HEK293 (cell line): ENCODE data around the gene CLIC4.

Source experiments
- CTCF ChIA-PET: fragments of 350-600 bp; formaldehyde crosslinking; extraction: SDS; loops from one replicate; lab custom pipeline; 2021; ENCODE audit warnings: antibody characterized with exemption; lab: Yijun Ruan, JAX
- POLR2A ChIA-PET: fragments of 300-600 bp; formaldehyde crosslinking; extraction: SDS; loops from one replicate; lab custom pipeline; 2020; ENCODE audit warnings: antibody characterized with exemption, inconsistent platforms; lab: Yijun Ruan, JAX
- H3K27ac ChIP-seq: fragments of 200-500 bp; sonication (Bioruptor generic); 2 replicates; pipeline ENCODE4 v1.5.1; 2014; ENCODE audit warnings: low read depth, low read length, control low read depth, inconsistent platforms; ENCODE audit errors: extremely low read depth
- H3K36me3 ChIP-seq, 2 experiments: fragments of 200-500 bp in 1 of 2; sonication (Bioruptor generic) in 1 of 2; 1 replicate in 1 of 2; 2 replicates in 1 of 2; pipeline ENCODE4 v1.5.1; 2014 to 2017; ENCODE audit warnings: inconsistent platforms in 2 of 2, low read length in 2 of 2; ENCODE audit not compliant: control insufficient read depth in 2 of 2, insufficient read depth in 1 of 2
- H3K4me1 ChIP-seq: fragments of 200-500 bp; sonication (Bioruptor generic); 2 replicates; pipeline ENCODE4 v1.5.1; 2014; ENCODE audit warnings: mild to moderate bottlenecking, low read length, inconsistent platforms; ENCODE audit not compliant: control insufficient read depth, insufficient read depth
- H3K4me3 ChIP-seq: 2 replicates; pipeline ENCODE4 v1.5.1; 2011; ENCODE audit warnings: low read depth, mild to moderate bottlenecking, control low read depth, low read length, moderate library complexity
- H3K9me3 ChIP-seq: fragments of 200-500 bp; sonication (Bioruptor generic); 2 replicates; pipeline ENCODE4 v1.5.1; 2014; ENCODE audit warnings: low read depth, low read length, inconsistent platforms; ENCODE audit not compliant: control insufficient read depth, insufficient read depth
- FEZF1 ChIP-seq: fragments of 450-650 bp; formaldehyde crosslinking; IDR thresholded peaks from 2 replicates; pipeline ENCODE4 v1.5.1; 2016; ENCODE audit warnings: missing biosample characterization, missing genetic modification characterization
- GLIS2 ChIP-seq: fragments of 450-650 bp; formaldehyde crosslinking; IDR thresholded peaks from 2 replicates; pipeline ENCODE4 v1.5.1; 2016; ENCODE audit warnings: missing biosample characterization, missing genetic modification characterization
- IKZF3 ChIP-seq: fragments of 450-650 bp; IDR thresholded peaks from 2 replicates; pipeline ENCODE4 v1.5.0; 2018; ENCODE audit warnings: missing biosample characterization, mild to moderate bottlenecking, missing genetic modification characterization, moderate library complexity
- KLF10 ChIP-seq: fragments of 450-650 bp; IDR thresholded peaks from 2 replicates; pipeline ENCODE4 v1.5.1; 2018; ENCODE audit warnings: missing biosample characterization, mild to moderate bottlenecking, missing genetic modification characterization
- OSR2 ChIP-seq: fragments of 450-650 bp; formaldehyde crosslinking; IDR thresholded peaks from 2 replicates; pipeline ENCODE4 v1.5.1; 2016; ENCODE audit warnings: missing biosample characterization, missing genetic modification characterization
- SALL2 ChIP-seq: fragments of 450-650 bp; formaldehyde crosslinking; IDR thresholded peaks from 2 replicates; pipeline ENCODE4 v1.5.0; 2017; ENCODE audit warnings: missing biosample characterization, mild to moderate bottlenecking, missing genetic modification characterization, borderline replicate concordance
- SP7 ChIP-seq: fragments of 450-650 bp; formaldehyde crosslinking; IDR thresholded peaks from 2 replicates; pipeline ENCODE4 v1.5.1; 2016; ENCODE audit warnings: missing biosample characterization, missing genetic modification characterization
- ZNF112 ChIP-seq: fragments of 450-650 bp; formaldehyde crosslinking; IDR thresholded peaks from 2 replicates; pipeline ENCODE4 v1.5.0; 2017; ENCODE audit warnings: missing biosample characterization, missing genetic modification characterization
- ZNF132 ChIP-seq: fragments of 450-650 bp; formaldehyde crosslinking; IDR thresholded peaks from 2 replicates; pipeline ENCODE4 v1.5.1; 2017; ENCODE audit warnings: missing biosample characterization, missing genetic modification characterization, borderline replicate concordance
- ZNF175 ChIP-seq: fragments of 450-650 bp; formaldehyde crosslinking; IDR thresholded peaks from 2 replicates; pipeline ENCODE4 v1.5.1; 2016; ENCODE audit warnings: missing biosample characterization, missing genetic modification characterization
- ZNF214 ChIP-seq: fragments of 450-650 bp; formaldehyde crosslinking; IDR thresholded peaks from 2 replicates; pipeline ENCODE4 v1.5.1; 2017; ENCODE audit warnings: missing biosample characterization, mild to moderate bottlenecking, missing genetic modification characterization, borderline replicate concordance
- ZNF239 ChIP-seq: fragments of 450-650 bp; formaldehyde crosslinking; IDR thresholded peaks from 2 replicates; pipeline ENCODE4 v1.5.1; 2016; ENCODE audit warnings: missing biosample characterization, missing genetic modification characterization
- ZNF274 ChIP-seq, 2 experiments: fragments of 200-500 bp in 1 of 2; fragments of 450-650 bp in 1 of 2; sonication (Bioruptor generic) in 1 of 2; formaldehyde crosslinking in 1 of 2; IDR thresholded peaks; 2 replicates each; pipeline versions ENCODE4 v1.5.1 to v1.6.1; 2014 to 2016; ENCODE audit warnings: borderline replicate concordance in 1 of 2, inconsistent platforms in 1 of 2, low read length in 1 of 2, missing biosample characterization in 1 of 2, missing genetic modification characterization in 1 of 2
- ZNF292 ChIP-seq: fragments of 450-650 bp; formaldehyde crosslinking; IDR thresholded peaks from 2 replicates; pipeline ENCODE4 v1.5.1; 2016; ENCODE audit warnings: low read depth, missing biosample characterization, missing genetic modification characterization, borderline replicate concordance
- ZNF48 ChIP-seq: fragments of 450-650 bp; formaldehyde crosslinking; IDR thresholded peaks from 2 replicates; pipeline ENCODE4 v1.5.1; 2016; ENCODE audit warnings: missing biosample characterization, missing genetic modification characterization
- ZNF600 ChIP-seq: fragments of 450-650 bp; formaldehyde crosslinking; IDR thresholded peaks from 2 replicates; pipeline ENCODE4 v1.5.1; 2016; ENCODE audit warnings: missing biosample characterization, missing genetic modification characterization
- ZNF654 ChIP-seq: fragments of 450-650 bp; formaldehyde crosslinking; IDR thresholded peaks from 2 replicates; pipeline ENCODE4 v1.5.1; 2016; ENCODE audit warnings: low read depth, missing biosample characterization, missing genetic modification characterization
- ZNF660 ChIP-seq: fragments of 450-650 bp; IDR thresholded peaks from 2 replicates; pipeline ENCODE4 v1.5.1; 2018; ENCODE audit warnings: missing biosample characterization, mild to moderate bottlenecking, missing genetic modification characterization
- ZNF664 ChIP-seq: fragments of 450-650 bp; formaldehyde crosslinking; IDR thresholded peaks from 2 replicates; pipeline ENCODE4 v1.5.1; 2016; ENCODE audit warnings: missing biosample characterization, missing genetic modification characterization
- ZNF843 ChIP-seq: fragments of 450-650 bp; formaldehyde crosslinking; IDR thresholded peaks from 2 replicates; pipeline ENCODE4 v1.5.1; 2016; ENCODE audit warnings: missing biosample characterization, missing genetic modification characterization
- TF ChIP-seq, protein P1 (sequence below): fragments of 450-650 bp; formaldehyde crosslinking; IDR thresholded peaks from 2 replicates; pipeline ENCODE4 v1.5.1; 2016; ENCODE audit warnings: missing biosample characterization, missing genetic modification characterization
- TF ChIP-seq, protein P2 (sequence below): fragments of 450-650 bp; formaldehyde crosslinking; IDR thresholded peaks from 2 replicates; pipeline ENCODE4 v1.5.1; 2016; ENCODE audit warnings: missing biosample characterization, missing genetic modification characterization
- TF ChIP-seq, protein P3 (sequence below): fragments of 450-650 bp; IDR thresholded peaks from 2 replicates; pipeline ENCODE4 v1.5.1; 2018; ENCODE audit warnings: missing biosample characterization, mild to moderate bottlenecking, missing genetic modification characterization
- TF ChIP-seq, protein P4 (sequence below): fragments of 450-650 bp; formaldehyde crosslinking; IDR thresholded peaks from 2 replicates; pipeline ENCODE4 v1.5.1; 2016; ENCODE audit warnings: missing biosample characterization, missing genetic modification characterization

Gene CLIC4

GRCh38 chr1:24828887-24829192 is 83.6 kb downstream of the CLIC4 start (continued):
- TF ChIP-seq, protein P1, sequence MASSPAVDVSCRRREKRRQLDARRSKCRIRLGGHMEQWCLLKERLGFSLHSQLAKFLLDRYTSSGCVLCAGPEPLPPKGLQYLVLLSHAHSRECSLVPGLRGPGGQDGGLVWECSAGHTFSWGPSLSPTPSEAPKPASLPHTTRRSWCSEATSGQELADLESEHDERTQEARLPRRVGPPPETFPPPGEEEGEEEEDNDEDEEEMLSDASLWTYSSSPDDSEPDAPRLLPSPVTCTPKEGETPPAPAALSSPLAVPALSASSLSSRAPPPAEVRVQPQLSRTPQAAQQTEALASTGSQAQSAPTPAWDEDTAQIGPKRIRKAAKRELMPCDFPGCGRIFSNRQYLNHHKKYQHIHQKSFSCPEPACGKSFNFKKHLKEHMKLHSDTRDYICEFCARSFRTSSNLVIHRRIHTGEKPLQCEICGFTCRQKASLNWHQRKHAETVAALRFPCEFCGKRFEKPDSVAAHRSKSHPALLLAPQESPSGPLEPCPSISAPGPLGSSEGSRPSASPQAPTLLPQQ (tag by site-specific recombination) = peak; percentile 38; the same call in 1 of the 2 replicates
- TF ChIP-seq GLIS2 (tag by site-specific recombination) = no peak
- TF ChIP-seq OSR2 = peak; percentile 61
- peak; percentile 77 for TF ChIP-seq ZNF843 (tag by site-specific recombination)
- TF ChIP-seq, protein P2, sequence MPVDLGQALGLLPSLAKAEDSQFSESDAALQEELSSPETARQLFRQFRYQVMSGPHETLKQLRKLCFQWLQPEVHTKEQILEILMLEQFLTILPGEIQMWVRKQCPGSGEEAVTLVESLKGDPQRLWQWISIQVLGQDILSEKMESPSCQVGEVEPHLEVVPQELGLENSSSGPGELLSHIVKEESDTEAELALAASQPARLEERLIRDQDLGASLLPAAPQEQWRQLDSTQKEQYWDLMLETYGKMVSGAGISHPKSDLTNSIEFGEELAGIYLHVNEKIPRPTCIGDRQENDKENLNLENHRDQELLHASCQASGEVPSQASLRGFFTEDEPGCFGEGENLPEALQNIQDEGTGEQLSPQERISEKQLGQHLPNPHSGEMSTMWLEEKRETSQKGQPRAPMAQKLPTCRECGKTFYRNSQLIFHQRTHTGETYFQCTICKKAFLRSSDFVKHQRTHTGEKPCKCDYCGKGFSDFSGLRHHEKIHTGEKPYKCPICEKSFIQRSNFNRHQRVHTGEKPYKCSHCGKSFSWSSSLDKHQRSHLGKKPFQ = 0 out of 2 replicates have a peak, but pooled peaks have one; percentile 16
- TF ChIP-seq, protein P3, sequence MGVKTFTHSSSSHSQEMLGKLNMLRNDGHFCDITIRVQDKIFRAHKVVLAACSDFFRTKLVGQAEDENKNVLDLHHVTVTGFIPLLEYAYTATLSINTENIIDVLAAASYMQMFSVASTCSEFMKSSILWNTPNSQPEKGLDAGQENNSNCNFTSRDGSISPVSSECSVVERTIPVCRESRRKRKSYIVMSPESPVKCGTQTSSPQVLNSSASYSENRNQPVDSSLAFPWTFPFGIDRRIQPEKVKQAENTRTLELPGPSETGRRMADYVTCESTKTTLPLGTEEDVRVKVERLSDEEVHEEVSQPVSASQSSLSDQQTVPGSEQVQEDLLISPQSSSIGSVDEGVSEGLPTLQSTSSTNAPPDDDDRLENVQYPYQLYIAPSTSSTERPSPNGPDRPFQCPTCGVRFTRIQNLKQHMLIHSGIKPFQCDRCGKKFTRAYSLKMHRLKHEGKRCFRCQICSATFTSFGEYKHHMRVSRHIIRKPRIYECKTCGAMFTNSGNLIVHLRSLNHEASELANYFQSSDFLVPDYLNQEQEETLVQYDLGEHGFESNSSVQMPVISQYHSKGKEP (tag by site-specific recombination) = peak; percentile 46
- TF ChIP-seq KLF10 (tag by site-specific recombination) = 0 out of 2 replicates have a peak, but pooled peaks have one; percentile 28
- TF ChIP-seq IKZF3 (tag by site-specific recombination) = peak; percentile 60
- peak; percentile 67 for TF ChIP-seq FEZF1
- TF ChIP-seq ZNF239 (tag by site-specific recombination) = no peak
- TF ChIP-seq ZNF600 (tag by site-specific recombination) = no peak
- TF ChIP-seq, all 188 proteins: peak for 16

DNA sequence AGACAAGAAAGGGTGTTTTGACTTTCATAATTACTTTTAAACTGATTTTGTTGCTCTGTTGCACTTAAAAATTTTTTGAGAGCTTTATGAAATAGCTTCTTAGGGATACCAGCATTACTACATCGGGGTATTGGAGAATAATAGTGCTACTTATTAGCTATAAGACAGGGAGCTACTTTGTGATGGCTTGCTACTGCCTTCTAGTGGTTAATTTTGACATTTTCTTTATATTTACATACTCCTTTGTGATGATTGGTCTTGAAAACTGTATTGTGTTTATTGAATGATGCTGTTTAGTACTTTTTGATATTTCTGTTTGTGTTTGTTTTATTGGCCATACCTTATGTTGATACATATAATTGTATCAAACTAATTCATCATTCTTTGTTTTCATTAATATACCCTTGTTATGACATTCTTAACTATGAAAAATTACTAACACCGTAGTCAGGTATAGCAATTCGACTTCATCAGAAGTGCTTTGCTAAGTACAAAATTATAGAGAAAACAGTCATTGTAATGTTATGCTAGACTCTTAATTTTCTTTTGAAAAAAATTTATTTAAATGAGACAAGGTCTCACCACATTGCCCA is 85.5 kb downstream of the CLIC4 start:
- H3K27ac ChIP-seq = no peak overlapping the region
- POLR2A ChIA-PET = interaction anchor here (0.7 to 2.0 kb wide), 5 partner anchors 86 to 188 kb away, joined by 3 to 15 read pairs (median 4); partner anchors contain the start of genes CLIC4 and SRRM1
- H3K36me3 ChIP-seq = no peaks in the 10 kb centered on the region
- CTCF ChIA-PET = interaction anchor here (0.5 to 10.7 kb wide), 37 partner anchors 10 to 632 kb away, joined by 3 to 152 read pairs (median 3); partner anchors contain the start of gene CLIC4
- H3K4me3 ChIP-seq = no peak overlapping the region
- H3K4me1 ChIP-seq = peaks cover 21% of the 10 kb centered on the region
- no peaks in the 10 kb centered on the region for H3K9me3 ChIP-seq
- TF ChIP-seq ZNF48 (tag by site-specific recombination) = no peak
- TF ChIP-seq, protein P4, sequence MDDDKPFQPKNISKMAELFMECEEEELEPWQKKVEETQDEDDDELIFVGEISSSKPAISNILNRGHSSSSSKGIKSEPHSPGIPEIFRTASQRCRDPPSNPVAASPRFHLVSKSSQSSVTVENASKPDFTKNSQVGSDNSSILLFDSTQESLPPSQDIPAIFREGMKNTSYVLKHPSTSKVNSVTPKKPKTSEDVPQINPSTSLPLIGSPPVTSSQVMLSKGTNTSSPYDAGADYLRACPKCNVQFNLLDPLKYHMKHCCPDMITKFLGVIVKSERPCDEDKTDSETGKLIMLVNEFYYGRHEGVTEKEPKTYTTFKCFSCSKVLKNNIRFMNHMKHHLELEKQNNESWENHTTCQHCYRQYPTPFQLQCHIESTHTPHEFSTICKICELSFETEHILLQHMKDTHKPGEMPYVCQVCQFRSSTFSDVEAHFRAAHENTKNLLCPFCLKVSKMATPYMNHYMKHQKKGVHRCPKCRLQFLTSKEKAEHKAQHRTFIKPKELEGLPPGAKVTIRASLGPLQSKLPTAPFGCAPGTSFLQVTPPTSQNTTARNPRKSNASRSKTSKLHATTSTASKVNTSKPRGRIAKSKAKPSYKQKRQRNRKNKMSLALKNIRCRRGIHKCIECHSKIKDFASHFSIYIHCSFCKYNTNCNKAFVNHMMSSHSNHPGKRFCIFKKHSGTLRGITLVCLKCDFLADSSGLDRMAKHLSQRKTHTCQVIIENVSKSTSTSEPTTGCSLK (tag by site-specific recombination) = no peak
- no peak for TF ChIP-seq ZNF664
- no peak for TF ChIP-seq ZNF214 (tag by site-specific recombination)
- TF ChIP-seq SP7 (tag by site-specific recombination) = no peak
- no peak for TF ChIP-seq ZNF274 (IDR thresholded peaks at IDR 0.05; ENCODE audit: low read length)
- no peak for TF ChIP-seq ZNF274 (tag by site-specific recombination; IDR thresholded peaks at IDR 0.05; ENCODE audit: borderline replicate concordance)
- peak; percentile 86 for TF ChIP-seq ZNF654 (tag by site-specific recombination)
- TF ChIP-seq ZNF175 = no peak
- TF ChIP-seq ZNF112 (tag by site-specific recombination) = no peak
- TF ChIP-seq ZNF132 (tag by site-specific recombination) = no peak
- no peak for TF ChIP-seq SALL2 (tag by site-specific recombination)
- TF ChIP-seq ZNF292 (tag by site-specific recombination) = no peak
- 0 out of 2 replicates have a peak, but pooled peaks have one; percentile 12 for TF ChIP-seq OSR2
- TF ChIP-seq ZNF660 = 0 out of 2 replicates have a peak, but pooled peaks have one; percentile 28
